ENCODE measurements around the gene RFXANK.
A peak's percentile ranks its signal among the peaks of the same experiment; 100 is the strongest.
"Not testable (repeated sequence)": the region's sequence is repeated elsewhere in the genome, so short reads cannot be mapped to it uniquely, and the experiment has no call there.

Gene RFXANK

DNA sequence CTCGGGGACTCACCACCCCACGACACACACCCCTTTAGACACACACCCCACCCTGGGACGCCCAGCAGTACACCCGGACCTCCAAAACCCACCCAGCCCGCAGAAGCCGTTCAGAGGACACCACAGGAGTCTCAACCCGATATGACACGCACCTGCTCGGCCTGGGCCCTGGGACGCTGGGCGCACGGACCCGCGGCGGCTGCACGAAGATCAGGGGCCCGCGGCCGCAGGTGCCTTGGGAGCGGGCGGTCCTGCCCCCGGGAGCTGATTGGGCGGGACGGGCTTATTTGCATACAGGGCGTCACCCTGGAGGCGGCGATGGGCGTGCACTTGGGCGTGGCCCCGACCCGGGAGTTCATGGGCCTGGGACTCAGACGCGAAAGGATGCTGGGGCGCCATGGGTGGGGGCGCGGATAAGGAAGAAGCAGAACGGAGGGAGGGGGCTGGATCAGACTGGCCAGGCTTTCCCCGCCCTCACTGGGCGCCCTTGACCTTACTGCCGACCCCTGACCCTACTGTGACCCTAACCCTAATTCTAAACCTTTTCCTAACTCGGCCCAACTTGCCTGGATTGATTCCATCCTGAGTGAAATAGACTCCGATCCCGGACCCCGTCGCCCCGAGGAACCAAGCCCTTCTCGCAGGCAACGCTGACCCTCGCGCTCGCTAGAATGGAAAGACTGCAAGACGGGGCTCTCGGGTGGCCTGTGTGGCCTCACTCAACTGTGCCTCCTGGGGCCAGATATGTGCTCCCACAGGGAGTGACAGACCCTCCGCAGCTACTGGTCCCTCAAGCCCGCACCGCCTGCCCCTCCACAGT, 21.8 kb upstream of the RFXANK start, which contains the start of gene MEF2B:
Gene MEF2B, minus strand, starts transcription at position 211 of the 820 bp plus-strand sequence. CDS start 19,528 bp downstream, outside the sequence.
- peak; percentile 60 for DNase-seq (ENCODE audit: low read depth)

DNA sequence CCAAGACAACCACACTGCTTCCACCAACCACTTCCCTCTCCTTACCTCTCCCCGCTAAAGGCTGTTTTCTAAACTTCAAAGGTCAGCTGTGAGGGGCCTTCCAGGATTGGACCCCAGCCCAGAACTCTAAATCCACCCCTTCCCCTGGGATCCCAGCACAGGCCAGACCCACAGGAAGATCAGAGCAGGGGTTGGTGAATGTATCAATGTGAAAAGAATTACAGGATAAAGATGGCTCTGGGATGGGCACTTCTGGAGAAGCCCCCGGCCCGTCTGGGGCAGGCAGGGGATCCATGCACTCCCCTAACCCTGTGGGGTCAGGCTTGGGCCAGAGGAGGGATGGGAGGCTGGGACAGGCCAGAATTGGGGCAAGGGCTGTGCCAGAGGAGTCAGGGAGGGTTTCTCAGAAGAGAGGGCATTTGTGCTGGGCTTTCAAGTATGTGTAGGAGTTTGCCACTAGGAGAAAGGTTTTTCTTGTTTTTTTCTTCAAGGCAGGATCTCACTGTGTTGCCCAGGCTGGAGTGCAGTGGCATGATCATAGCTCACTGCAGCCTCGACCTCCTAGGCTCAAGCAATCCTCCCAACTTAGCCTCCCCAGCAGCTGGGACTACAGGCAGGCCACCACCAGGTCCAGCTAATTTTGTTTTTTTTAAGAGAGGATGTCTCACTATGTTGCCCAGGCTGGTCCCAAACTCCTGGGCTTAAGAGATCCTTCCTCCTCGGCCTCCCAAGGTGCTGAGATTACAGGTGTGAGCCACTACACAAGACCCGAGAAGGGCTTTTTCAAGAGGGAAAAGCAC, 21.0 kb upstream of the RFXANK start:
- no peak for DNase-seq (ENCODE audit: low read depth)

DNA sequence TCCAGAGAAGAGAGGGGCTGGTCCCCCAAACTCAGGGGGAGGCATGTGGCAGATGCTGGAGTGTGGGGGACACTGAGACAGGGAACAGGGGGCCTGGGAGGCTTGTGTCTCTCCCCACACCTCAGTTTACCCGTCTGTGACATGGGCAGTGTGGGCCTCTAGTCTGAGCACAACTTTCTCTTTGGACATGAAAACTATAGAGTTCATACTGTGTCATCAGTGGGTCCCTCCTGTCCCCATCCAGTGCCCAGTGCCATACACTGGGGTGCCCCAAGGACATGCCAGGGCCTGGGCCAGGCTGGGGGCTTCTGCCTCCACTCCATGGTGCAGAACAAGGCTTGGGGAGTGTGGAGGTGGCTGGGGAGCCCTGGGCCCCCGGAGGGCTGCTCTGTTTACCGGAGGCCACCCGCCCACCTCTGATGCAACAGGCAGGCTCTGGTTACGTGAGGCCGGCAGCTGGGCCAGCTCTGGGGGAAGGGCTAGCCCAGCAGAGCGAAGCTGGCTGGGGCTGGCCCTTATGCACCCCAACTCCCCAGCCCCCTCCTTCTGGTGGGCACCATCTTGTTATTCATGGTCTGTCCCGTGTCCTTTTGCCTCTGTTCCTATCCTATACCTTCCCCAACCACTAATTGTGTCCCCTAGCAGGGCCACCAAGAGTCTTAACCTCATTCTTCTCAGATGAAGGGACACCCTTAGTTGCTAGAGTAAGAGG, 20.1 kb upstream of the RFXANK start:
- DNase-seq (ENCODE audit: low read depth) = peak; percentile 51

DNA sequence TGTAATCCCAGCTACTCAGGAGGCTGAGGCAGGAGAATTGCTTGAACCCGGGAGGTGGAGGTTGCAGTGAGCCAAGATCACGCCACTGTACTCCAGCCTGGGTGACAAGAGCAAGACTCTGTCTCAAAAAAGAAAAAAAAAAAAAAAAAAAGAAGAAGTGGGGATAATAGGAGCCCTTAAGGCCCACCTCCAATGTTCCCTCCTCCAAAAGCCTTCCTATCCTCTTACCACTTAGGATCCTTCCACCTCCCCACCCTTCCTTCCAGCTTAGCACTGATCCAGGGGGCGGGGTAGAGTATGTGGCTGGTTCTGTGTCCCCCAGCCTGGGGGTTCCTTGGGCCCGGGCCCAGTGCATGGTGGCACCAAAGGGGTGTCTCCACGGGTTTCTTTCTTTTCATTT, 18.8 kb upstream of the RFXANK start:
- DNase-seq (ENCODE audit: low read depth) = not testable (repeated sequence)

DNA sequence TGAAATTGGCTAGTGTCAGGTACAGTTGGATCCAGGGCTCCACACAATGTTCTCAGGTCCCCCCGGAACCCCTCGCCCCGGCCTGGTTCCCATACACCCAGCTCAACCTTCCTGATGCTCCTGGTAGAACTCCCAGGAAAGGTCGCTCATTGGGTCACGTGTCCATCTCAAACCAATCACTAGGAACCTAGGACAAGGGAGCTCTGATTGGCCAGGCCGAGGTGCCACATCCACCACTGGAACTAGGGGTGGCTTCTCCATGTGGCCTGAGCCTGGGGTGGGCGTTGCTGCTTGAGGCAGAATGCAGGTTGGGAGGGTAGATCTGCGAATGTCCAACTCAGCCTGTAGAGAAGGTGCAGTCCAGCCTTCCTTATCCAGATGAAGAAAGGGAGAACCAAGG, 15.1 kb upstream of the RFXANK start:
- peak; percentile 14 for DNase-seq (ENCODE audit: low read depth)

DNA sequence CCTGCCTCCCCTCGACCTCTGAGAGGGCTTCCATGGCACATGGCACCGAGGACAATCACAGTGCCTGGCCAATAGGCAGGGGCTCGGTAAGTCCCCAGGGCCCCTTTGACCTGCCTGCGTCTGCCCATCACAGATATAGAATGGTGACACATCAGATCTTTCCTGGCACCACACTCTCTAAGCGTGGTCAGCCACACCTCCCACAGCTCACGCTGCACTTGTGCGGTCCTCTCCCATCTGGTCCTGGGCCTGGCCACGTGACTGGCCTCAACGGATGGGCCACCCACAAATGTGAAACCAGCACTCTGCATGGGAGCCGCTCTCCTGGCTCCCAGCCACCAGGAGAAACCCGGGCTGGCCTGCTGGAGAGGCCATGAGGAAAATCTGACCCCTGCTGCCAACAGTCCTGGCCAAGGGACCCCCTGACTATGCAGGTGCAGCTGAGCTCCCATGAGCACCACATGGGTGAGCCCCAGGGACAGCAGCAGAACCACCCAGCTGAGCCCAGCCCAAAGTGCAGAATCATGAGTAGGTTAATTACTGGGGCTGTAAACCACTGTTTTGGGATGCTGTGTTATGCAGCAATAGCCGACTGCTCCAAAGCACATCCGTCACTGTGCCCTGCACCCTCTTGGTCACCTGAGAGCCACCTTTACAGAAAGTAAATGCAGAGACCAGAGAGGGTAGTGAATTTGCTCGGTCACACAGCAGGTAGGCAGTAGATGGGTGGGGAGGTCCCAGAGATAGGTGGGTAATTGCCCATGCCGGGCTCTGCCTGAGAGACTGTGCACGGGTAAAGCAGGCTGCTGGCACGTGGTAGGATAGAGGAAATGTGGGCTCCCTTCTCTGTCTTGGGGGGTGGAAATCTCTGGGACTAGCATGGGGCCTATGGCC, 12.3 kb upstream of the RFXANK start:
- no peak for DNase-seq (ENCODE audit: low read depth)

DNA sequence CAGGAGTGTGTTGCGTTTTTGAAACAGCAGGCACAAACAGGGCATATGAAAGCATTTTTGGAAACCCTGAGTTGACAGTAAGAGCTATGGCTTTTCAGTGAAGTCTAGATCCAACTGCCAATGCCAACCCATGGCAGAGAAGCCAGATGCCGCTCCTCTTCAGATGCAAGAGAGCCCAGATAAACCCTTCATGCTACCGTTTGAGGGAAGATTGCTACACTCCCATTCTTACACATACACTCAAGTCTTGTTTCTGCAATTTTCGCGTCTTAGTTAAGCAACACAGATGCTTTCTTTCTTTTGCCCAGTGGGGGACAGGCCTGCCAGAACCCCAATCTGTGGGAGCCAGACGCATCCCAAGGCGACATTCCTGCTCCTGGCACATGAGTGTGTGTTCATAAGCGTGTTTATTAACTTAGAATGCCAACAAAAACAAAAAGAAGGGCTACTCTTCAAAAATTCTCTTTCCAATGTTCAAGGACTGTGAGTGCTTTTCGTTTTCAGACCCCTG, 10.5 kb upstream of the RFXANK start:
- no peak for DNase-seq (ENCODE audit: low read depth)

DNA sequence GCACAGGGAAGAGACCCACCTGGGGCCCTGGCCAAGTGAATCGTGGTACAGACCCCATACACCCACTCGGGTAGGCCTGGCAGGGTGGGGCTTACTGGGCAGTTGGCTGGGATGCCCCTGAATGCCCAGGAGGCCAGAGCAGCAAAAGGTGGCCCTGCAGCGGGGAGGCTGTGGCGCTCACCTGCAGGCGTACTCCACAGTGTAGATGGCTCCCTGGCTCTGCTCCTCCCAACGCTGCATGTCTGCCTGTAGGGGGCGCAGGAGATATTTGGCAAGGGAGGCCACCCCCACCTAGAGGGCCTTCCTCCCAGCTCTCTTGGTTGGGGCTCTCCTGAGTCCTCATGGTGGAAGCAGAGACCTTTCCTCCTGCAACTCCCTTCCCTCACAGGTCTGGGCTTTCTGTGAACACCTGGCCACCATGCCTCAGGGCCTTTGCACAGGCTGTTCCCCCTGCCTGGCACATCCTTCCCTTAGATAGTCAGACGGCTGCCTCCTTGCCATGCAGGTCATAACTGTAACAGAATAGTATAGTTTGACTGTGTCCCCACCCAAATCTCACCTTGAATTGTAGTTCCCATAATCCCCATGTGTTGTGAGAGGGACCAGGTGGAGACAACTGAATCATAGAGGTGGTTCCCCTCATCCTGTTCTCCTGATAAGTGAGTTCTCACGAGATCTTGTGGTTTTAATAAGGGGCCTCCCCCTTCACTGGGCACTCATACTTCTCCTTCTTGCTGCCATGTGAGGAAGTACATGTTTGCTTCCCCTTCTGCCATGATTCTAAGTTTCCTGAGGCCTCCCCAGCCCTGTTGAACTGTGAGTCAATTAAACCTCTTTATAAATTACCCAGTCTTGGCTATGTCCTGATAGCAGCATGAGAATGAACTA, 6.0 kb upstream of the RFXANK start:
- peak; percentile 51 for DNase-seq (ENCODE audit: low read depth)

DNA sequence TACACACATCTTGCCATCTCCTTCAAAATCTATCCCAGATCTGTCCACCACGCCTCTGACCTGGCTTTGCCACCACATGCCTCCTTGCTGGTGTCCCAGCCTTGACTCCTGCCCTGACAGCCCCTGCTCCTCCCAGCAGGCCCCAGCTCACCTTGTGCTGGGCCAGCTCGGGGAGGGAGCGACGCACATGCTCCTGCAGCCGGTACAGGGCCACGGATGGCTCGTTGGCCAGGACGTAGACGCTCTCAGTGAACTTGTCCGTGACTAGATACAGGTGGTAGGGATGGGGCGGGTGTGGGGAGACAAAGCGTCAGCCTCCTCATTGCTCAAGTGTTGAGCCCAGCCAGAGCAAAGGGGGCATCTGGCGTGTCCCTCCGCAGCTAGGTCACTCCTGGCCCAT, 5.3 kb upstream of the RFXANK start:
- DNase-seq (ENCODE audit: low read depth) = no peak

DNA sequence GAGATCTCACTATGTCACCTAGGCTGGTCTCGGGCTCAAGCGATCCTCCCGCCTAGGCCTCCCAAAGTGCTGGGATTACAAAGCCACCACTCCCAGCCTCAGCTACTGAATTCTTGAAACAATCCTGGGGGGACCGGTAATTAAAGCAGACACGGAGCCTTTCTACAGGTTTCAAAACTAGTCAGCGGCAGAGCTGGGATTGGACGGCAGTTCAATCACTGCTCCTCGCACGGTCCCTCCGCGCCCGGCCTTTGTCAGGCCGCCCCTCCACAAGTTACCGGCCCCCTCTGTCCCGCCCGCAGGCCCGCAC, 335 bp upstream of the RFXANK start:
- no peak for DNase-seq (ENCODE audit: low read depth)

DNA sequence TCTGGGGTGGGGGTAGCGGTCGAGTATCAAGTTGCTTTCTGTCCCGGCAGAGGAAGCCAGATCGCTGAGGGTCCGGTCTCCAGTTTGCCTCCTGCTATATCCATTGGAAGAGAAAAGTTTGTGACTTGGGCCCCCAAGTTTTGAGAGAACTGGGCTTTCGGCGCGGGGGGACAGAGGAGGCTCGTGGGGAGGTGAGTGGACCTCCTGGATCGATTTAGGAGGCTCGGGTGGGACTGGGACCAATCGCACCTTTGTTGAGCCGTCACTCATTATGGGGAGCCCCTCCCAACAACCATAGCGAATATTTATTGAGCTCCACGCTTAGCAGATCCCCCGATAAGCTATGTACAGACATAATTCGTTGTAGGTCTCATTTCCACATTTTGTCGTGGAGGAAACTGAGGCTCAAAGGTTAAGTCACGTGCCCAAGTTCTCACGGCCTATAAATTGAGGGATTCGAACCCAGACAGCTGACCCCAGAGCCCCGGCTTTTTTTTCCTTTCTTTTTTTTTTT, 909 bp downstream of the RFXANK start:
- DNase-seq (ENCODE audit: low read depth) = no peak

DNA sequence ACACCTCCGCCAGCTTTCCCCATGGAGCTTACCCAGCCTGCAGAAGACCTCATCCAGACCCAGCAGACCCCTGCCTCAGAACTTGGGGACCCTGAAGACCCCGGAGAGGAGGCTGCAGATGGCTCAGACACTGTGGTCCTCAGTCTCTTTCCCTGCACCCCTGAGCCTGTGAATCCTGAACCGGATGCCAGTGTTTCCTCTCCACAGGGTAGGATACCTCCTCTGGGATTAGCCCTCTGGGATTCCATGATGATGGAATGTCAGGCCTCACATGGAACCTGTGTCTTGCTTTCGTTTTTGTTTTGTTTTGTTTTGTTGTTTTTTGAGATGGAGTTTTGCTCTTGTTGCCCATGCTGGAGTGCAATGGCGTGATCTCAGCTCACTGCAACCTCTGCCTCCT, 1.9 kb downstream of the RFXANK start:
- DNase-seq (ENCODE audit: low read depth) = no peak

DNA sequence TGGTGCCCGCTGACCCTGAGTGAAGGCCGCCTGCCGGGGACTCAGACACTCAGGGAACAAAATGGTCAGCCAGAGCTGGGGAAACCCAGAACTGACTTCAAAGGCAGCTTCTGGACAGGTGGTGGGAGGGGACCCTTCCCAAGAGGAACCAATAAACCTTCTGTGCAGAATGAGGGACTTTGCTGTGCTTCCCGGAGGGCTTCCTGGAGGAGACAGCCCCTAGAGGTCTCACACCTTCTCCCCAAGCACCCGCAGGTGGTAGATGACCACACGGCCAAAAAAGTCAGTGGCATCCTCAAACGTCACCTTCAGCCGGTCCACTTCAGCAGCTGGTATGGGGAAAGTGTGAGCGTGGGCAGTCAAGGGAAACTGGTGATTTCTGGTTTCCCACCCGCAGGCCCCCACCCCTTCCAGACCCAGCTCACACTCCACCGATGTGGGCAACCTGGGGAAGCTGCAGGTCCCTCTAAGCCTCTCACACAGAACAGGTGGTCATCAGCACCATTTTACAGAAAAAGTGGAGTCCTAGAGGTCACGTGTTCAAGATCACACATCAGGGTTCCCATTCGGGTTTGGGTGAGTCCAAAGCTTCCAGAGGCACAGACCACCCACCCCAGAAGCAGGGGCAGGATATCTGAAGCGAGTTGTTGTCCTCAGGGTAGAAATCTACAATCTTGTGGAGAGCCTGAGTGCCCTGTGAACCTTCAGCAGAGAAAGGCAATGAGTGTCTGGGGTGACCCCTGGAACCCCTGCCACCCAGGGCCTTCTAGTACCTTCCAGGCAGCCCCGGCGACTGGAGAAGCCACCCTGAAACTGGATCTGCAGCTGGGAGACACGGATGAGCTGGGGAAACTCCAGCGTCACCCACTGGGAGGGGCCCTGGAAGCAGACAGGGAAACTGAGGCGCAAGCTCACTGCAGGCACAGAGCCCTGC, 9.9 kb downstream of the RFXANK start:
- no peak for DNase-seq (ENCODE audit: low read depth)

DNA sequence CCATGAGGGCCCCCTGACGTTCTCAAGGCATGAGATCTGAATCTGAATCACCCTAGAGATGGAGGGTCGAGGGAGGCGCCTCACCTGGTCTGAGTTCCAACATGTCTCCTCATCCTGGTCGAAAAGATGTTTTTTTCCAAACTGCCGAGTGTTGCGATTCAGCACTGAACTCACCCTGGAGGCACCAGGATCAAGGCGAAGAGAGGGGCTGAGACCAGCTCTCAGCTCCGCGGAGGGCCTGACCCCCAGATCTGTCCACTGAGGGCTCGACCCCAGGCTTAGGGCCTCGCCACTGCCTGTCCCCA, 10.6 kb downstream of the RFXANK start:
- no peak for DNase-seq (ENCODE audit: low read depth)

DNA sequence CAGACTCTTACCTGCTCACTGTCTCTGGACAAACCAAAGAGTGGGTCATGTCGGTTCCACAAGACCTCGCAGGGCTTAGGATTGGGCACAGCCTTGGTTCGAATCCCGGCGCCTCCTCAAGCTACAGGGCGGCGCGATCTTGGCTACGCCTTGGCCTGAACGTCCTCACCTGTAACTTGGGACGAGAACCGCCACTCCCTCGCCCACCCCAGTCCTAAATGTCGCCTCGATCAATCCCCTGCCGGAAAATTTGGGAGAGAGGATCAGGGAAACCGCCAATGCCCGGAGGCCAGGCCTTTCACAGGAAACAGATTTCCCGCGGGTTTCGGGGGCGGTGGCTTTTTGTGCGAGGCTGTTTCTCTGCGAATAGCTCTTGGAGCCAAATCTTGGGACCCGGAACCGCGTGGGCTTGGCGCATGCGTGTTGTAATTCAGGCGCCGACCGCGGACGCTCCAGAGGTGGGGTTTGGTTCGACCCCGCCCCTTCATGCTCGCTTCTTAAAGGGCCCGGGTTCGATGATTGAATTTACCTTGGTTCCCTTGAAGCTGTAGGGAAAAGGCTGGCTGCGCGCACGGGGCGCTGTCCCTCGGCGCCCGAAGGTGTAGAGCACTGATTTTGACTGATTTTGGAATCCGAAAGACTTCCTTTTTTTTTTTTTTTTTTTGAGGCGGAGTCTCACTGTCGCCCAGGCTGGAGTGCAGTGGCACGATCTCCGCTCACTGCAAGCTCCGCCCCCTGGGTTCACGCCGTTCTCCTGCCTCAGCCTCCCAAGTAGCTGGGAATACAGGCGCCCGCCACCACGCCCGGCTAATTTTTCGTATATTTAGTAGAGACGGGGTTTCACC, 11.2 kb downstream of the RFXANK start, which contains the start of gene NR2C2AP:
Gene NR2C2AP, minus strand, starts transcription at position 403 of the 845 bp plus-strand sequence. Its CDS starts 354 bp downstream, at position 49.
- DNase-seq (ENCODE audit: low read depth) = peak; percentile 93

DNA sequence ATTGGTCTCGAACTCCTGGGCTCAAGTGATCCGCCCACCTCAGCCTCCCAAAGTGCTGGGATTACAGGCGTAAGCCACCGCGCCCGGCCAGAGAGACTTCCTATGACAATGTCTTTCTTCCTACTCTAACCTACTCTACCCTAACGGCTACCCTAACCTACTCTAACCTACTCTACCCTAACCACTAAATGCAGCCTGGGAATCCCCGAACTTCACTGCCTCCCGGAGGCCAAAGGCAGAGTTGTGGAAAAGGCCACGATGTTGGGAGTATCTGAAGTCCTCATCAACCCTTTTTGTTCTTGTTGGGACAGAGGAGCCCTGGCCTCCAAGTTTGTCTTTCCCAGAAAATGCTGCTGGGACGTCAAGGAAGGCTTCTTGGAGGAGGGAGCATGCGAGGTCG, 12.1 kb downstream of the RFXANK start:
- DNase-seq (ENCODE audit: low read depth) = no peak

DNA sequence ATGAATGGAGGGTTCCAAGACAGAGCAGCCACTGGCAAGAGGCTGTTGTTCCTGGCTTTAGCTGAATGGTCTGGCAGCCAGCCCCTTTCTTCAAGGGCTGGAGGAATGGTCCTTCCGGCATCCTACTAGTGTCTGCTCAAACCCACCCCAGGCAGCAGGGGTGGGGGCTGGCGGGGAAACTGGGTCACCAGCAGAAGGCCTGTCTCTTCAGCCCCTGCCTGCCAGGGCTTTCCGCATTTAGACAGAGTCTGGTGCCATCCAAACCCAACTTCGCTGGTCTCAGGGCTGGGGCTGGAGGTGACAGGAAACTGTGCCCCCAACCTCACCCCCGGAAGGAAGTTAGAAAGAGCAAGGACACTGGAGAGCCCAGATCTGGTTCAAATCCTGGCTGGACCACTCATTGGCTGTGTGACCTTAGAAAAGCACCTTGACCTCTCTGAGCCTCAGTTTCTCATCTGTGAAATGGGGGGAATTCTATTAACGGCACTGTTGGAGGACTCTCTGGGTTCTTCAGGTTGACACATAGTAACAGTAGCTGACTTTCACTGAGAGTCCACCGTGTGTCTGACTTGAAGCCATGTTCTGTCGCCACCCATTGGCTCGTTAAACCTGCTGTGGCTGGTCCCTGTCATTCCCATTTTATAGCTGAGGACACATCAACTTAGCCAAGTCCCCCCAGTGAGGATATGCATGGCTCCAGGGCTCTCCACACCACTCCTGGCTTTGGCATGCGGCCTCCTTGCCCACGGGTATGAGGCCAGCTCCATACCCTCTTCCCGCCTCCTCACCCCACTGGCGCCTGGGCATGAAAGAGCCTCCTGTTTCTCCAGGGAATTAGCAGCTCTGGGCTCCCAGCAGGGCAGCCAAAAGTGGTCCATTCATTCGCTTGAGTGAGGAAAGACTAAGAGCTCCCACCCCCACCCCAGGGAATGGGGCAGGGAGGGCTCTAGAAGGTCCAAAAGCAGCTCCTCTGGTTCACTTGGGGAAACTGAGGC, 13.7 kb downstream of the RFXANK start:
- DNase-seq (ENCODE audit: low read depth) = no peak
